ENCODE data around the gene MAPT. TPM values are rescaled to one million over a fixed set of nuclear protein-coding genes. Genes with fewer than 3 reads are reported as not detected.

The MAPT gene
- total RNA-seq, 1 experiment from 2014 or later, result 1.6 TPM

DNA sequence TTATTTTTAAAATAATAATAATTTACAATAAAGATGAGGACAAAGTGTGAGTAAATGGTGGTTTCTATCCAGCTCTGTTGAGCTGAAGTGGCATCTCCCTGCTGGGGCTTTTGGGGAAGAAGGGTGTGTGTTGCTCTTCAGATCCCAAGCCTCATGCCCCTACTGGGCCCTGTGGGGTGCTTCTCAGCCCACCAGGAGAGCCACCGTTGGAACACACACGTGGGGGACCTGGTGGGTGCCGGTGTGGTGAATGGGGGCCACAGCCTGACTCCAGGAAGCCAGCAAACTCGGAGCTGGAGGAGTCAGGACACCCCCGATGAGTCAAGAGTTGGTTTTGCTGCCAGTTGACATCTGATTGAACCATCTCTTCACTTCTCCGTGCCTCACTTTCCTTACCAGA is 66.9 kb downstream of the MAPT start:
- H3K9me3 Mint-ChIP-seq (ENCODE audit: low read depth, unreplicated experiment), result no peaks in the 10 kb centered on the region
- no TSS peak for BruUV-seq (replicated peaks)
- H3K27ac Mint-ChIP-seq (ENCODE audit: unreplicated experiment), result no peak overlapping the region
- no peaks in the 10 kb centered on the region for H3K4me1 Mint-ChIP-seq (ENCODE audit: low read depth, unreplicated experiment)
- TF ChIP-seq, protein P1, sequence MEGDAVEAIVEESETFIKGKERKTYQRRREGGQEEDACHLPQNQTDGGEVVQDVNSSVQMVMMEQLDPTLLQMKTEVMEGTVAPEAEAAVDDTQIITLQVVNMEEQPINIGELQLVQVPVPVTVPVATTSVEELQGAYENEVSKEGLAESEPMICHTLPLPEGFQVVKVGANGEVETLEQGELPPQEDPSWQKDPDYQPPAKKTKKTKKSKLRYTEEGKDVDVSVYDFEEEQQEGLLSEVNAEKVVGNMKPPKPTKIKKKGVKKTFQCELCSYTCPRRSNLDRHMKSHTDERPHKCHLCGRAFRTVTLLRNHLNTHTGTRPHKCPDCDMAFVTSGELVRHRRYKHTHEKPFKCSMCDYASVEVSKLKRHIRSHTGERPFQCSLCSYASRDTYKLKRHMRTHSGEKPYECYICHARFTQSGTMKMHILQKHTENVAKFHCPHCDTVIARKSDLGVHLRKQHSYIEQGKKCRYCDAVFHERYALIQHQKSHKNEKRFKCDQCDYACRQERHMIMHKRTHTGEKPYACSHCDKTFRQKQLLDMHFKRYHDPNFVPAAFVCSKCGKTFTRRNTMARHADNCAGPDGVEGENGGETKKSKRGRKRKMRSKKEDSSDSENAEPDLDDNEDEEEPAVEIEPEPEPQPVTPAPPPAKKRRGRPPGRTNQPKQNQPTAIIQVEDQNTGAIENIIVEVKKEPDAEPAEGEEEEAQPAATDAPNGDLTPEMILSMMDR (IDR thresholded peaks at IDR 0.05; ENCODE audit: unreplicated experiment), result no peak
- H3K4me3 Mint-ChIP-seq (ENCODE audit: low read depth, unreplicated experiment), result no peak overlapping the region
- intact Hi-C loops (cut with micrococcal nuclease; ENCODE audit: unreplicated experiment), result no loop called here
- CTCF ChIA-PET, result no interaction called here
- DNase-seq, result no peak
- H3K36me3 Mint-ChIP-seq (ENCODE audit: insufficient read depth, unreplicated experiment), result no peaks in the 10 kb centered on the region
- H3K27me3 Mint-ChIP-seq (ENCODE audit: unreplicated experiment), result peaks cover 9% of the 10 kb centered on the region

DNA sequence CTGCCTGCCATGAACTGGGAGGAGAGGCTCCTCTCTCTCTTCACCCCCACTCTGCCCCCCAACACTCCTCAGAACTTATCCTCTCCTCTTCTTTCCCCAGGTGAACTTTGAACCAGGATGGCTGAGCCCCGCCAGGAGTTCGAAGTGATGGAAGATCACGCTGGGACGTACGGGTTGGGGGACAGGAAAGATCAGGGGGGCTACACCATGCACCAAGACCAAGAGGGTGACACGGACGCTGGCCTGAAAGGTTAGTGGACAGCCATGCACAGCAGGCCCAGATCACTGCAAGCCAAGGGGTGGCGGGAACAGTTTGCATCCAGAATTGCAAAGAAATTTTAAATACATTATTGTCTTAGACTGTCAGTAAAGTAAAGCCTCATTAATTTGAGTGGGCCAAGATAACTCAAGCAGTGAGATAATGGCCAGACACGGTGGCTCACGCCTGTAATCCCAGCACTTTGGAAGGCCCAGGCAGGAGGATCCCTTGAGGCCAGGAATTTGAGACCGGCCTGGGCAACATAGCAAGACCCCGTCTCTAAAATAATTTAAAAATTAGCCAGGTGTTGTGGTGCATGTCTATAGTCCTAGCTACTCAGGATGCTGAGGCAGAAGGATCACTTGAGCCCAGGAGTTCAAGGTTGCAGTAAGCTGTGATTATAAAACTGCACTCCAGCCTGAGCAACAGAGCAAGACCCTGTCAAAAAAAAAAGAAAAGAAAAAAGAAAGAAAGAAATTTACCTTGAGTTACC is 68.0 kb downstream of the MAPT start:
- no peak overlapping the region for H3K27ac Mint-ChIP-seq (ENCODE audit: unreplicated experiment)
- H3K4me1 Mint-ChIP-seq (ENCODE audit: low read depth, unreplicated experiment), result no peaks in the 10 kb centered on the region
- CTCF ChIA-PET, result interaction anchor here (0.6 to 0.7 kb wide), 2 partner anchors 336 to 916 kb away, joined by 3 read pairs; no protein-coding TSS in a partner anchor
- H3K4me3 Mint-ChIP-seq (ENCODE audit: low read depth, unreplicated experiment), result no peak overlapping the region
- H3K27me3 Mint-ChIP-seq (ENCODE audit: unreplicated experiment), result peaks cover 21% of the 10 kb centered on the region
- DNase-seq, result no peak
- BruUV-seq (replicated peaks), result no TSS peak
- intact Hi-C loops (cut with micrococcal nuclease; ENCODE audit: unreplicated experiment), result no loop called here
- TF ChIP-seq, protein P1 (IDR thresholded peaks at IDR 0.05; ENCODE audit: unreplicated experiment), result no peak
- H3K9me3 Mint-ChIP-seq (ENCODE audit: low read depth, unreplicated experiment), result no peaks in the 10 kb centered on the region
- no peaks in the 10 kb centered on the region for H3K36me3 Mint-ChIP-seq (ENCODE audit: insufficient read depth, unreplicated experiment)

DNA sequence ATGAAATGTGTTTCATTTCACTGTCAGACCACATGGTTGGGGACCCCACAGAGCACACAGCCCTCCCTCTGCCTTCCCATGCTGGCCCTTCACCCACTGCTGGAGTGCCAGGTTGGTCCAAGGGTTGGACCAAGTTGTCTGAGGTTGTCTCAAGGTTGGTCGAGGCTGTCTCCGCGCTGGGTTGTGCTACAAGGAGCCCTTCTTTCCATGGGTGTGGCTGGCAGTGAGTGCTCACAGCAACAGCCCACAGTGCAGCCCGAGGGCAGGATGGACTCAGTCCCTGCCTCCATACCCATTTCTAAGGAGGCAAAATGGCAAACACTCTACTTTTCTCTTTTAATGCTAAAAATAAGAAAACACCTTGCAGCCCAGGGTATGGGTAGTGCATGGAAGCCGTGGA is 68.9 kb downstream of the MAPT start:
- no peaks in the 10 kb centered on the region for H3K4me1 Mint-ChIP-seq (ENCODE audit: low read depth, unreplicated experiment)
- no peak for DNase-seq
- peaks cover 30% of the 10 kb centered on the region for H3K27me3 Mint-ChIP-seq (ENCODE audit: unreplicated experiment)
- no TSS peak for BruUV-seq (replicated peaks)
- no peak overlapping the region for H3K4me3 Mint-ChIP-seq (ENCODE audit: low read depth, unreplicated experiment)
- H3K36me3 Mint-ChIP-seq (ENCODE audit: insufficient read depth, unreplicated experiment), result no peaks in the 10 kb centered on the region
- CTCF ChIA-PET, result interaction anchor here (0.7 kb wide), 1 partner anchor 337 kb away, joined by 3 read pairs; no protein-coding TSS in a partner anchor
- intact Hi-C loops (cut with micrococcal nuclease; ENCODE audit: unreplicated experiment), result no loop called here
- no peak overlapping the region for H3K27ac Mint-ChIP-seq (ENCODE audit: unreplicated experiment)
- no peaks in the 10 kb centered on the region for H3K9me3 Mint-ChIP-seq (ENCODE audit: low read depth, unreplicated experiment)
- TF ChIP-seq, protein P1 (IDR thresholded peaks at IDR 0.05; ENCODE audit: unreplicated experiment), result no peak

DNA sequence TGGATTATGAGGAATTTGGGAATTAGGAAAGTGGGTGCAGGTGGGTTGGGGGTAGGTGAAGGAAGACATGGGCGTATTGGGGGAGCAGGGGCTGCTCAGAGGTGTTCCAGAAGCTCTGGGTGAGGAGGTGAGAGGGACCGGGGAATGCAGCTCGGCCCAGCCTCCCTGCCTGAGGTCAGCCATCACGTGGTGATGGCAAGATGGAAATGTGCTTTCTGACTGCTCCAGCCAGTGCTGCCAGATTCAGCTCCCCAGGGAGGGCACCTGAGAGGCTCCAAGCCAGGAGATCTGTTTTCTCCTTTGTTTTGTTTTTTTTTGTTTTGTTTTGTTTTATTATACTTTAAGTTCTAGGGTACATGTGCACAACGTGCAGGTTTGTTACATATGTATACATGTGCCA is 69.5 kb downstream of the MAPT start:
- CTCF ChIA-PET, result no interaction called here
- Mint-ChIP-seq H3K27ac (ENCODE audit: unreplicated experiment) (no peak overlapping the region), H3K9me3 (ENCODE audit: low read depth, unreplicated experiment) (no peaks in the 10 kb centered on the region), H3K4me1 (ENCODE audit: low read depth, unreplicated experiment) (no peaks in the 10 kb centered on the region), H3K36me3 (ENCODE audit: insufficient read depth, unreplicated experiment) (no peaks in the 10 kb centered on the region), H3K27me3 (ENCODE audit: unreplicated experiment) (peaks cover 36% of the 10 kb centered on the region), H3K4me3 (ENCODE audit: low read depth, unreplicated experiment) (no peak overlapping the region)
- TF ChIP-seq, protein P1 (IDR thresholded peaks at IDR 0.05; ENCODE audit: unreplicated experiment), result no peak
- DNase-seq, result no peak
- intact Hi-C loops (cut with micrococcal nuclease; ENCODE audit: unreplicated experiment), result no loop called here
- no TSS peak for BruUV-seq (replicated peaks)

Measured in Calu3 (cell line).